ENCODE data around the gene LIMCH1.
"Not testable (repeated sequence)": the region's sequence is repeated elsewhere in the genome, so short reads cannot be mapped to it uniquely, and the experiment has no call there.

The LIMCH1 gene

GRCh38 chr4:41611881-41612871 lies 74.2 kb downstream of the LIMCH1 start:
- no peak for DNase-seq

GRCh38 chr4:41613386-41613785 lies 75.4 kb downstream of the LIMCH1 start:
- DNase-seq: no peak

GRCh38 chr4:41613821-41614220 lies 75.9 kb downstream of the LIMCH1 start:
- no peak for DNase-seq

GRCh38 chr4:41614519-41614918 lies 76.6 kb downstream of the LIMCH1 start:
- no peak for DNase-seq

- DNase-seq: no peak
Measured at GRCh38 chr4:41619161-41619560, 81.2 kb downstream of the LIMCH1 start.

GRCh38 chr4:41620594-41621256 lies 82.8 kb downstream of the LIMCH1 start:
- DNase-seq: no peak

- no peak for DNase-seq
Measured at GRCh38 chr4:41622787-41623186, 84.8 kb downstream of the LIMCH1 start.

- no peak for DNase-seq
Measured at GRCh38 chr4:41624765-41625164, 86.8 kb downstream of the LIMCH1 start.

- DNase-seq: no peak
Measured at GRCh38 chr4:41625531-41625930, 87.6 kb downstream of the LIMCH1 start.

- no peak for DNase-seq
Measured at GRCh38 chr4:41628936-41629335, 91.0 kb downstream of the LIMCH1 start.

- DNase-seq: no peak
Measured at GRCh38 chr4:41631523-41631922, 93.6 kb downstream of the LIMCH1 start.

- no peak for DNase-seq
Measured at GRCh38 chr4:41632481-41633073, 94.6 kb downstream of the LIMCH1 start.

DNA sequence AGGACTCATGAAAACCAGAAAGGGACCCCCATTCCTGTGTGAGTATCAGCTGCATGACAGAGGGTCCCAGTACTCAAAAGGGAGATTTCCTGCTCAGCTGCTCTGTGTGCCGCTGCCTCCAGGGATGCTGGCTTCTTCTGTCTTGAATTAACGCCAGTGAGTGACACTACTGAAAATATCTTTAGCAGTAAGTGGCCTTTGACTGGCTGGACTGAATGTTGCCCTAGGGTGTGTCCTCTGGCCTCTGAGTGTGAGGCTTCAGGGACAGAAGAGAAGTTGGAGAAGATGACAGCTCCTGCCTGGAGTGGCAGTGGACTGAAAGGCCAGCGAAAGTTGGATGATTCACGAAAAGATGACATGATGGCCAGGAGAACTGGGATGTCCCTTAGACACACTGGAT lies 95.4 kb downstream of the LIMCH1 start:
- no peak for DNase-seq

GRCh38 chr4:41635441-41635840 lies 97.5 kb downstream of the LIMCH1 start:
- no peak for DNase-seq

DNA sequence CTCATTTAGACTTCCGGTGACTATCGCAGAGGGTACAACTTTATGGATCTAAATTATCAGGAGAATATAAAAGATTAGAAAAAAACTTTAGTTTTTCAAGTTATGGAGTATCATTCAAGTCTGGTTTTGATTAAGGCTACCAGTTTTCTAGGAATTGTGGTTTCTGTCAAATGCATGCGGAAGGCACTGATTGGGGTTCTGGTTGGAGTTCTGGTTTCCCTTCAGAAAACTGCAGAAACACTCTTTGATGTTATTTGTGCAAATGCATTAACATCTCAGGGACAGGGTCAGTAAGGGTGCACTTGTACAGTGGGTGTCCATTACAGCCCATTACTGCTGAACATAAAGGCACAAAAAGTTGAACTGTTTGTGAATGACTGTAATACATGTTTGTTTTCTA lies 100.2 kb downstream of the LIMCH1 start:
- no peak for DNase-seq

GRCh38 chr4:41638866-41639265 lies 100.9 kb downstream of the LIMCH1 start:
- DNase-seq: no peak

DNA sequence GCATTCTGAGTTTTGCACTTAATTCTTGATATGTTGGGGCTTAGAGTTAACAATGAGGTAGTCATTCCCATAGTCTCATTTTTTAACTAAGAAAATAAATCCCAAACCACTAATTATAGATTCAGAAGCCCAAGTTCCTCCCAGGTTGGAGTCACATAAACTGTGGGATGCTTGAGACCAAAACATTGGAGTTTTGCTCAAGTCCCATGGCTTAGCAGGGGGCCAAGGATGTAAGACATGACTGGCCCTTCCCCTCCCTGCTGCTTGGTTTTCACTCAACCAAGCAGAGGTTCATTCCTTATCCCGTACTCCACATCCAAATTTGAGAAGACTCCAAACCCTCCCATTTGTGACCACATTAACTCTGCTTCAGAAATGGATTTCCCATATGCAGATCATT lies 101.3 kb downstream of the LIMCH1 start:
- DNase-seq: no peak

GRCh38 chr4:41640906-41641305 lies 102.9 kb downstream of the LIMCH1 start:
- no peak for DNase-seq

GRCh38 chr4:41642746-41643145 lies 104.8 kb downstream of the LIMCH1 start:
- DNase-seq: not testable (repeated sequence)

DNA sequence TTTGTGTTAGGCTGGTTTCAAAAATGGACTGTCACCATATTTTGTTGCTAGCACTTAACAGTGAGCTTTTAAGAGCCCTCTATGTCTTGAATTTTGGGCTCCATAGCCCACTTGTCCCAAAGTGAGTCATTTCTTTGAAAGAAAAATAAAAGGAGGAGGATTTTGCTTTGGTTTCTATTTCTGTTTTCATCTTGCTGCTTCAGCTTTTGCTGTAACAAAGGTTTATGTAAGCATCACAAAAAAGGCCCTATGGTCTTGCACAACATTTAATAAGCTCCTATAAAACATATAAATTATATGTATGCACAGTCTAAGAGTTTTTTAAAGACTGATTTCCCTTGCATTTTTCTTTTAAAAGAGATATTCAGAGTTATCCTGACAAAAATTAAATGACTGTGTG lies 105.4 kb downstream of the LIMCH1 start:
- DNase-seq: no peak

GRCh38 chr4:41644288-41644914 lies 106.4 kb downstream of the LIMCH1 start:
- no peak for DNase-seq

GRCh38 chr4:41644915-41645295 lies 106.9 kb downstream of the LIMCH1 start:
- DNase-seq: no peak

GRCh38 chr4:41645728-41646390 lies 107.9 kb downstream of the LIMCH1 start:
- no peak for DNase-seq
